ENCODE data around the gene EBF4. TPM values are rescaled to one million over a fixed set of nuclear protein-coding genes. Genes with fewer than 3 reads are reported as not detected.

Gene EBF4
- total RNA-seq, 2 donors from 2014 or later: 6.4 to 12.1 TPM

DNA sequence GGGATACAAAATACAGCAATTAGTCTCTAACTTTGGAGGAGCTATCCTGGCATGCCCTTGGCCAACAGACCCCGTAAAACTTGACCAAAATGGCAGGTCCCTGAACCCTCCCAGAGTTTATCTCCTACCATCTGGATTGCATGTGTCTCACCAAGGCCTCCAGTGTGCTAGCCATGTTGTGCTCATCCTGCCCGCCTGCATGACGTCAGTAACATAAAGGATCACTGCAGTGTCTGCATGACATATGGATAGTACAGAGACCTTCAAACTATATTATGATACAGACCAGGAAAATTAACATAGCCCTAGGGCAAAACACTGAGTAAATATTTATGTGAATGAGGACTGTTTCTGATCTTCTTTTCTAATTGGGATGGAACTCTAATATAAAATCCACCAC lies 82.6 kb downstream of the EBF4 start:
- no peak overlapping the region for H3K27ac Mint-ChIP-seq
- Histone ChIP-seq H3K9ac (ENCODE audit: extremely low read depth, low read length, poor library complexity, severe bottlenecking) (no peak overlapping the region), H3K4me1 (ENCODE audit: control insufficient read depth, insufficient read depth, low read length) (no peaks in the 10 kb centered on the region), H3K27me3 (ENCODE audit: control insufficient read depth, insufficient read depth, low read length, poor library complexity, severe bottlenecking) (no peaks in the 10 kb centered on the region), H3K9me3 (ENCODE audit: control insufficient read depth, low read length) (no peaks in the 10 kb centered on the region), H3K4me3 (ENCODE audit: low read length) (no peak overlapping the region), H3K27ac (ENCODE audit: low read depth, low read length) (no peak overlapping the region), H3K36me3 (ENCODE audit: control insufficient read depth, insufficient read depth, low read length) (no peaks in the 10 kb centered on the region)
- WGBS, 2 experiments (ENCODE audit: insufficient coverage in 1 of 2, insufficient read length in 1 of 2): 89% methylated on average over 3 of the region's 3 CpGs; no CpG with 5 or more reads in 1 of the 2 experiments
- H3K36me3 Mint-ChIP-seq (ENCODE audit: low read depth): no peaks in the 10 kb centered on the region
- TF ChIP-seq, protein P1, sequence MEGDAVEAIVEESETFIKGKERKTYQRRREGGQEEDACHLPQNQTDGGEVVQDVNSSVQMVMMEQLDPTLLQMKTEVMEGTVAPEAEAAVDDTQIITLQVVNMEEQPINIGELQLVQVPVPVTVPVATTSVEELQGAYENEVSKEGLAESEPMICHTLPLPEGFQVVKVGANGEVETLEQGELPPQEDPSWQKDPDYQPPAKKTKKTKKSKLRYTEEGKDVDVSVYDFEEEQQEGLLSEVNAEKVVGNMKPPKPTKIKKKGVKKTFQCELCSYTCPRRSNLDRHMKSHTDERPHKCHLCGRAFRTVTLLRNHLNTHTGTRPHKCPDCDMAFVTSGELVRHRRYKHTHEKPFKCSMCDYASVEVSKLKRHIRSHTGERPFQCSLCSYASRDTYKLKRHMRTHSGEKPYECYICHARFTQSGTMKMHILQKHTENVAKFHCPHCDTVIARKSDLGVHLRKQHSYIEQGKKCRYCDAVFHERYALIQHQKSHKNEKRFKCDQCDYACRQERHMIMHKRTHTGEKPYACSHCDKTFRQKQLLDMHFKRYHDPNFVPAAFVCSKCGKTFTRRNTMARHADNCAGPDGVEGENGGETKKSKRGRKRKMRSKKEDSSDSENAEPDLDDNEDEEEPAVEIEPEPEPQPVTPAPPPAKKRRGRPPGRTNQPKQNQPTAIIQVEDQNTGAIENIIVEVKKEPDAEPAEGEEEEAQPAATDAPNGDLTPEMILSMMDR (conservative IDR thresholded peaks at IDR 0.05): no peak
- H3K27me3 Mint-ChIP-seq (ENCODE audit: insufficient read depth): peaks cover 9% of the 10 kb centered on the region
- peaks cover 2% of the 10 kb centered on the region for H3K4me1 Mint-ChIP-seq
- H3K9me3 Mint-ChIP-seq: no peaks in the 10 kb centered on the region
- DNase-seq: no peak
- H3K4me3 Mint-ChIP-seq: no peak overlapping the region

DNA sequence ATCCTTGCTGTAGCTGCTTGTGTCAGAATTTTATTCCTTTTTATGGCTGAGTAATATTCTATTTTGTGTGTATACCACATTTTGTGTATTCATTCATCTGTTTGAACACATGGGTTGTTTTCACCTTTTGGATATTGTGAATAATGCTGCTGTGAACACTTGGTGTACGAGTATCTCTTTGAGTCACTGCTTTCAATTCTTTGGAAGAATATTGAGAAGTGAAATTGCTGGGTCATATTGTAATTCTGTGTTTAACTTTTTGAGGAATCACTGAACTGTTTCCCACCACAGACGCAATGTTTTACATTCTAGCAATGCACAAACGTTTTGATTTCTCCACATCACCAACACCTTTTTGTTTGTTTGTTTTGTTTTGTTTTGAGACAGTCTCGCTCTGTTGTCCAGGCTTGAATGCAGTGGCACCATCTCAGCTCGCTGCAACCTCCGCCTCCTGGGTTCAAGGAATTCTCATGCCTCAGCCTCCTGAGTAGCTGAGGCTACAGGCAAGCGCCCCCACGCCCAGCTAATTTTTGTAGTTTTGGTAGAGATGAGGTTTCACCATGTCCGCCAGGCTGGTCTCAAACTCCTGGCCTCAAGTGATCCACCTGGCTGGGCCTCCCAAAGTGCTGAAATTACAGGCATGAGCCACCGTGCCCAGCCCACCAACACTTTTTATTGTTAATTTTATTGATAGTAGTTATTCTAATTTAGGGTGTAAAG lies 86.2 kb downstream of the EBF4 start:
- Histone ChIP-seq H3K27ac (ENCODE audit: low read depth, low read length) (no peak overlapping the region), H3K4me1 (ENCODE audit: control insufficient read depth, insufficient read depth, low read length) (no peaks in the 10 kb centered on the region), H3K27me3 (ENCODE audit: control insufficient read depth, insufficient read depth, low read length, poor library complexity, severe bottlenecking) (peaks cover 7% of the 10 kb centered on the region), H3K4me3 (ENCODE audit: low read length) (no peak overlapping the region), H3K9me3 (ENCODE audit: control insufficient read depth, low read length) (no peaks in the 10 kb centered on the region), H3K9ac (ENCODE audit: extremely low read depth, low read length, poor library complexity, severe bottlenecking) (no peak overlapping the region), H3K36me3 (ENCODE audit: control insufficient read depth, insufficient read depth, low read length) (no peaks in the 10 kb centered on the region)
- WGBS, 2 experiments (ENCODE audit: insufficient coverage in 1 of 2, insufficient read length in 1 of 2): 80 to 89% methylated on average over 5 to 8 of the region's 10 CpGs
- no peaks in the 10 kb centered on the region for H3K9me3 Mint-ChIP-seq
- H3K27me3 Mint-ChIP-seq (ENCODE audit: insufficient read depth): peaks cover 17% of the 10 kb centered on the region
- peaks cover 2% of the 10 kb centered on the region for H3K4me1 Mint-ChIP-seq
- TF ChIP-seq, protein P1 (conservative IDR thresholded peaks at IDR 0.05): no peak
- no peaks in the 10 kb centered on the region for H3K36me3 Mint-ChIP-seq (ENCODE audit: low read depth)
- DNase-seq: no peak
- H3K27ac Mint-ChIP-seq: no peak overlapping the region
- H3K4me3 Mint-ChIP-seq: no peak overlapping the region

DNA sequence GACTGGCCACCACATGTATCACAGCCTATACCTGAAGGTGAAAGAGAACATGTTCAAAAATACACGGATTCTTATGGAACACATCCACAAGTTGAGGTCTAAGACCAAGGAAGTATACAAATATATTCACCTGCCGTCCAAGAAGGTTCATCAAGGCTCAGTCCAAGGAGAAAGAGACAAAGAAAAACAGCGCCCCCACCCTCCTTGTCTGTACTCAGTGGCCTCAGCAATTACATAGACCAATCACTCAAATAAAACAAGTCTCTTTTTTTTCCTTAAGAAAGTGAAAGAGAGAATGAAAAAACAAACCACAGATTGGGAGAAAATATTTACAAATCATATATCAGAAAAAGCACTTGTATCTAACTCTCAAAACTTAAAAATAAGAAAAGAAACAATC lies 88.4 kb downstream of the EBF4 start:
- Histone ChIP-seq H3K9me3 (ENCODE audit: control insufficient read depth, low read length) (no peaks in the 10 kb centered on the region), H3K4me1 (ENCODE audit: control insufficient read depth, insufficient read depth, low read length) (no peaks in the 10 kb centered on the region), H3K27me3 (ENCODE audit: control insufficient read depth, insufficient read depth, low read length, poor library complexity, severe bottlenecking) (peaks cover 7% of the 10 kb centered on the region), H3K4me3 (ENCODE audit: low read length) (no peak overlapping the region), H3K27ac (ENCODE audit: low read depth, low read length) (no peak overlapping the region), H3K9ac (ENCODE audit: extremely low read depth, low read length, poor library complexity, severe bottlenecking) (no peak overlapping the region), H3K36me3 (ENCODE audit: control insufficient read depth, insufficient read depth, low read length) (no peaks in the 10 kb centered on the region)
- DNase-seq: no peak
- WGBS, 2 experiments (ENCODE audit: insufficient coverage in 1 of 2, insufficient read length in 1 of 2): 58 to 63% methylated on average over 2 to 3 of the region's 3 CpGs
- Mint-ChIP-seq H3K27ac (no peak overlapping the region), H3K36me3 (ENCODE audit: low read depth) (no peaks in the 10 kb centered on the region), H3K4me1 (no peaks in the 10 kb centered on the region), H3K4me3 (no peak overlapping the region), H3K27me3 (ENCODE audit: insufficient read depth) (peaks cover 35% of the 10 kb centered on the region), H3K9me3 (no peaks in the 10 kb centered on the region)
- TF ChIP-seq, protein P1 (conservative IDR thresholded peaks at IDR 0.05): peak; percentile 53
